Measurements from ENCODE around the gene ILKAP.

The ILKAP gene

GRCh38 chr2:238137885-238138284 is 65.6 kb downstream of the ILKAP start:
- no peak for DNase-seq (ENCODE audit: low read depth in 2 of 2)

- DNase-seq (ENCODE audit: low read depth in 2 of 2): no peak
Measured at GRCh38 chr2:238136820-238137537, 66.5 kb downstream of the ILKAP start.

- DNase-seq (ENCODE audit: low read depth in 2 of 2): no peak
Measured at GRCh38 chr2:238135601-238136150, 67.8 kb downstream of the ILKAP start.

GRCh38 chr2:238134393-238134785 is 69.1 kb downstream of the ILKAP start:
- DNase-seq (ENCODE audit: low read depth in 2 of 2): no peak

- no peak for DNase-seq (ENCODE audit: low read depth in 2 of 2)
Measured at GRCh38 chr2:238133499-238134392, 69.7 kb downstream of the ILKAP start.

GRCh38 chr2:238132463-238133450 is 70.7 kb downstream of the ILKAP start:
- DNase-seq (ENCODE audit: low read depth in 2 of 2): no peak

- no peak for DNase-seq (ENCODE audit: low read depth in 2 of 2)
Measured at GRCh38 chr2:238131761-238132462, 71.6 kb downstream of the ILKAP start.

GRCh38 chr2:238130696-238131628 is 72.5 kb downstream of the ILKAP start:
- DNase-seq (ENCODE audit: low read depth in 2 of 2): no peak

- DNase-seq (ENCODE audit: low read depth in 2 of 2): no peak
Measured at GRCh38 chr2:238130111-238130695, 73.3 kb downstream of the ILKAP start.

- DNase-seq (ENCODE audit: low read depth in 2 of 2): no peak
Measured at GRCh38 chr2:238129166-238130010, 74.1 kb downstream of the ILKAP start.

- DNase-seq (ENCODE audit: low read depth in 2 of 2): no peak
Measured at GRCh38 chr2:238128534-238129001, 74.9 kb downstream of the ILKAP start.

- DNase-seq (ENCODE audit: low read depth in 2 of 2): no peak
Measured at GRCh38 chr2:238128061-238128440, 75.4 kb downstream of the ILKAP start.

- DNase-seq (ENCODE audit: low read depth in 2 of 2): no peak
Measured at GRCh38 chr2:238127165-238128060, 76.1 kb downstream of the ILKAP start.

GRCh38 chr2:238126775-238127164 is 76.7 kb downstream of the ILKAP start:
- DNase-seq (ENCODE audit: low read depth in 2 of 2): no peak

GRCh38 chr2:238126338-238126737 is 77.2 kb downstream of the ILKAP start:
- no peak for DNase-seq (ENCODE audit: low read depth in 2 of 2)

GRCh38 chr2:238125127-238125885 is 78.2 kb downstream of the ILKAP start:
- DNase-seq (ENCODE audit: low read depth in 2 of 2): no peak

Measured in stimulated activated CD8-positive, alpha-beta memory T cell treated with anti-CD3 and anti-CD28 coated beads, Interleukin-15, amount 100 ng/mL, for 4 hours (primary cell).